ENCODE measurements around the gene PCDHA7.

GRCh38 chr5:140881889-140882590, 48.0 kb downstream of the PCDHA7 start, which contains the start of gene PCDHA13:
- TF ChIP-seq CTCF (IDR thresholded peaks at IDR 0.05) (peak; percentile 29 to 52 (median 42)), POLR2A (IDR thresholded peaks at IDR 0.05) (no peak)

Data from right lobe of liver (tissue), 4 donors.